Spleen (tissue), 7 donors: Measurements from ENCODE around the gene STYK1.

Experiments used
- CTCF ChIP-seq, 11 experiments: fragments of 200-600 bp in 7 of 11; fragments of 450-650 bp in 4 of 11; sonication (generic) in 4 of 11; IDR thresholded peaks in 8 of 11; conservative IDR thresholded peaks in 3 of 11; 1 replicate in 7 of 11; 2 replicates in 4 of 11; pipeline versions ENCODE4 v1.4.0 to v1.8.0; 2016 to 2021; ENCODE audit warnings: antibody characterized with exemption in 11 of 11, inconsistent platforms in 4 of 11, mild to moderate bottlenecking in 1 of 11
- POLR2A ChIP-seq, 3 donors: fragments of 450-650 bp; IDR thresholded peaks; one replicate each; pipeline ENCODE4 v1.5.1; 2017; ENCODE audit warnings: antibody characterized with exemption in 3 of 3, mild to moderate bottlenecking in 1 of 3
- POLR2AphosphoS5 ChIP-seq, 3 donors: sonication (generic); formaldehyde crosslinking; IDR thresholded peaks; one replicate each; pipeline ENCODE4 v1.5.1; 2017; ENCODE audit warnings: antibody characterized with exemption in 3 of 3
- donor health status: DM: no; HTN: no; CAD: no; lungs with moderate emphysema.
- donor health status: DM: no; HTN: no; CAD: no.
- donor health status: DM: no; HTN: no; CAD: no.

- no peak for TF ChIP-seq POLR2AphosphoS5 (IDR thresholded peaks at IDR 0.05)
- no peak for TF ChIP-seq CTCF (IDR thresholded peaks at IDR 0.05 in 8 of 11, conservative IDR thresholded peaks at IDR 0.05 in 3 of 11)
- no peak for TF ChIP-seq POLR2A (IDR thresholded peaks at IDR 0.05)
Observed at GRCh38 chr12:10700581-10700980, 26.7 kb upstream of the STYK1 start.
